Measurements from ENCODE around the gene GRK6. TPM values are rescaled to one million over a fixed set of nuclear protein-coding genes. Genes with fewer than 3 reads are reported as not detected.
A peak's percentile ranks its signal among the peaks of the same experiment; 100 is the strongest.

GRK6 gene
- total and polyA plus RNA-seq, 9 of the 15 experiments (the other 6 are each of a cell fraction or from before 2014, with no cell fraction given): 0.63 to 122 (median 44.5) TPM

DNA sequence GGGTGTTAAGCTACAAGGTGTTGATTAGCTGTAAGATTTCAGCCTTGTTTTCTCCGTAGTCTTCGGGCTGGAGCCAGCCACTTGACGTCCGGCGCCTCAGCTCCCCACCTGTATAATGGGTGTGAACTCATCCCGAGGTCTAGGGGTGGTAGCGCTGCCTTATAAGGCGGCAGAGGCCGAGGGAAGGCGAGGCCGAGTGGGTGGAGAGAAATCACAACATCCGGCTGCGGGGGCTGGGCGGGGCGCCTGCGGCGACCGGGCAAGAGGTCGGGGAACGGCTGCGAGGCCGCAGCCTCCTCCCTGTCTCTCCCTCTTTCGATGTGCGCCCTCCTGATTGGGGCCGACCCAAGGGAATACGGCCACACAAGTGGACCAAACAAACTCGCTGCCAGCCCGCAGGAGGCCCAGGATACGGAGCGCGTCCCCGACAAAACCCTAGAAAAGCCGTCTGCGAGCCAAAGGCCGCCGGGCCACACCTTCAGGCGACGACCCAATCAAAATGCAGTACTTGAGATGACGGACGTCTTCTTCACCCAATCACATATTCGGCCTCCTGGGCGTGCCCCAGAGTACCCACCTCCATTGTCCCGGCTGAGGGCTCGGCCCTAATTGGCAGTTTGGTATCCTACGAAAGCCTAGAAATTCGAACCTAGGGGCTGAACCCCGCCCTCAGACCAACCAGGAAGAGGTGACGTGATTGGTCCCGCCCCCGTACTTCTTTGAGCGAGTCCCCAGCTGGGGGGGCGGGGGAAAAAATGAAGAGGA is 493 bp upstream of the GRK6 start (continued):
- TF ChIP-seq, protein P1, sequence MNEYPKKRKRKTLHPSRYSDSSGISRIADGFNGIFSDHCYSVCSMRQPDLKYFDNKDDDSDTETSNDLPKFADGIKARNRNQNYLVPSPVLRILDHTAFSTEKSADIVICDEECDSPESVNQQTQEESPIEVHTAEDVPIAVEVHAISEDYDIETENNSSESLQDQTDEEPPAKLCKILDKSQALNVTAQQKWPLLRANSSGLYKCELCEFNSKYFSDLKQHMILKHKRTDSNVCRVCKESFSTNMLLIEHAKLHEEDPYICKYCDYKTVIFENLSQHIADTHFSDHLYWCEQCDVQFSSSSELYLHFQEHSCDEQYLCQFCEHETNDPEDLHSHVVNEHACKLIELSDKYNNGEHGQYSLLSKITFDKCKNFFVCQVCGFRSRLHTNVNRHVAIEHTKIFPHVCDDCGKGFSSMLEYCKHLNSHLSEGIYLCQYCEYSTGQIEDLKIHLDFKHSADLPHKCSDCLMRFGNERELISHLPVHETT (CRISPR knock-in tag; conservative IDR thresholded peaks at IDR 0.05 in 1 of 2, IDR thresholded peaks at IDR 0.05 in 1 of 2): peak in 1 of 2 experiments; percentile 43; a peak in 1 of 4 replicates
- TF ChIP-seq KLF13 (tag; IDR thresholded peaks at IDR 0.05; ENCODE audit: borderline replicate concordance, low read depth): peak; percentile 51; the same call in 1 of the 2 replicates
- TF ChIP-seq ZFX (CRISPR knock-in tag; IDR thresholded peaks at IDR 0.05): peak; percentile 94
- TF ChIP-seq GATAD2A (IDR thresholded peaks at IDR 0.05): no peak
- TF ChIP-seq TAF15 (IDR thresholded peaks at IDR 0.05; ENCODE audit: low read depth, low read length): no peak
- no peak for TF ChIP-seq U2AF2 (optimal IDR thresholded peaks at IDR 0.05; ENCODE audit: low read depth, low read length)
- no peak for TF ChIP-seq HOXB6 (CRISPR knock-in tag; IDR thresholded peaks at IDR 0.05; ENCODE audit: borderline replicate concordance)
- TF ChIP-seq, protein P2, sequence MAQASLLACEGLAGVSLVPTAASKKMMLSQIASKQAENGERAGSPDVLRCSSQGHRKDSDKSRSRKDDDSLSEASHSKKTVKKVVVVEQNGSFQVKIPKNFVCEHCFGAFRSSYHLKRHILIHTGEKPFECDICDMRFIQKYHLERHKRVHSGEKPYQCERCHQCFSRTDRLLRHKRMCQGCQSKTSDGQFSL (CRISPR knock-in tag; IDR thresholded peaks at IDR 0.05): no peak
- TF ChIP-seq, protein P2 (tag; IDR thresholded peaks at IDR 0.05): no peak
- TF ChIP-seq ZNF197 (CRISPR knock-in tag; IDR thresholded peaks at IDR 0.05; ENCODE audit: low read depth): no peak
- no peak for TF ChIP-seq YBX1 (IDR thresholded peaks at IDR 0.05)
- TF ChIP-seq NFIC (IDR thresholded peaks at IDR 0.05): peak; percentile 58
- TF ChIP-seq ZNF121 (CRISPR knock-in tag; conservative IDR thresholded peaks at IDR 0.05): no peak
- TF ChIP-seq POLR2A (conservative IDR thresholded peaks at IDR 0.05): peak; percentile 93
- TF ChIP-seq, protein P3, sequence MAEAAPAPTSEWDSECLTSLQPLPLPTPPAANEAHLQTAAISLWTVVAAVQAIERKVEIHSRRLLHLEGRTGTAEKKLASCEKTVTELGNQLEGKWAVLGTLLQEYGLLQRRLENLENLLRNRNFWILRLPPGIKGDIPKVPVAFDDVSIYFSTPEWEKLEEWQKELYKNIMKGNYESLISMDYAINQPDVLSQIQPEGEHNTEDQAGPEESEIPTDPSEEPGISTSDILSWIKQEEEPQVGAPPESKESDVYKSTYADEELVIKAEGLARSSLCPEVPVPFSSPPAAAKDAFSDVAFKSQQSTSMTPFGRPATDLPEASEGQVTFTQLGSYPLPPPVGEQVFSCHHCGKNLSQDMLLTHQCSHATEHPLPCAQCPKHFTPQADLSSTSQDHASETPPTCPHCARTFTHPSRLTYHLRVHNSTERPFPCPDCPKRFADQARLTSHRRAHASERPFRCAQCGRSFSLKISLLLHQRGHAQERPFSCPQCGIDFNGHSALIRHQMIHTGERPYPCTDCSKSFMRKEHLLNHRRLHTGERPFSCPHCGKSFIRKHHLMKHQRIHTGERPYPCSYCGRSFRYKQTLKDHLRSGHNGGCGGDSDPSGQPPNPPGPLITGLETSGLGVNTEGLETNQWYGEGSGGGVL (CRISPR knock-in tag; IDR thresholded peaks at IDR 0.05): no peak
- TF ChIP-seq FOXM1 (IDR thresholded peaks at IDR 0.05; ENCODE audit: low read depth): peak; percentile 92
- no peak for TF ChIP-seq FOXM1 (CRISPR knock-in tag; IDR thresholded peaks at IDR 0.05; ENCODE audit: low read depth)
- TF ChIP-seq MIER1 (IDR thresholded peaks at IDR 0.05; ENCODE audit: low read depth): no peak
- TF ChIP-seq ZNF224 (CRISPR knock-in tag; IDR thresholded peaks at IDR 0.05): no peak
- no peak for TF ChIP-seq TAF9B (IDR thresholded peaks at IDR 0.05; ENCODE audit: partially characterized antibody)
- TF ChIP-seq, protein P4, sequence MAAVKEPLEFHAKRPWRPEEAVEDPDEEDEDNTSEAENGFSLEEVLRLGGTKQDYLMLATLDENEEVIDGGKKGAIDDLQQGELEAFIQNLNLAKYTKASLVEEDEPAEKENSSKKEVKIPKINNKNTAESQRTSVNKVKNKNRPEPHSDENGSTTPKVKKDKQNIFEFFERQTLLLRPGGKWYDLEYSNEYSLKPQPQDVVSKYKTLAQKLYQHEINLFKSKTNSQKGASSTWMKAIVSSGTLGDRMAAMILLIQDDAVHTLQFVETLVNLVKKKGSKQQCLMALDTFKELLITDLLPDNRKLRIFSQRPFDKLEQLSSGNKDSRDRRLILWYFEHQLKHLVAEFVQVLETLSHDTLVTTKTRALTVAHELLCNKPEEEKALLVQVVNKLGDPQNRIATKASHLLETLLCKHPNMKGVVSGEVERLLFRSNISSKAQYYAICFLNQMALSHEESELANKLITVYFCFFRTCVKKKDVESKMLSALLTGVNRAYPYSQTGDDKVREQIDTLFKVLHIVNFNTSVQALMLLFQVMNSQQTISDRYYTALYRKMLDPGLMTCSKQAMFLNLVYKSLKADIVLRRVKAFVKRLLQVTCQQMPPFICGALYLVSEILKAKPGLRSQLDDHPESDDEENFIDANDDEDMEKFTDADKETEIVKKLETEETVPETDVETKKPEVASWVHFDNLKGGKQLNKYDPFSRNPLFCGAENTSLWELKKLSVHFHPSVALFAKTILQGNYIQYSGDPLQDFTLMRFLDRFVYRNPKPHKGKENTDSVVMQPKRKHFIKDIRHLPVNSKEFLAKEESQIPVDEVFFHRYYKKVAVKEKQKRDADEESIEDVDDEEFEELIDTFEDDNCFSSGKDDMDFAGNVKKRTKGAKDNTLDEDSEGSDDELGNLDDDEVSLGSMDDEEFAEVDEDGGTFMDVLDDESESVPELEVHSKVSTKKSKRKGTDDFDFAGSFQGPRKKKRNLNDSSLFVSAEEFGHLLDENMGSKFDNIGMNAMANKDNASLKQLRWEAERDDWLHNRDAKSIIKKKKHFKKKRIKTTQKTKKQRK (IDR thresholded peaks at IDR 0.05; ENCODE audit: borderline replicate concordance, low read depth, low read length): peak; percentile 83; the same call in 1 of the 2 replicates

Data from K562 (cell line).